NK-92 treated with Interleukin-12 subunit alpha and Interleukin-12 subunit beta, amount 100 ng/mL, for 24 hours (cell line): ENCODE measurements around the gene TNPO3.
"Not testable (repeated sequence)": the region's sequence is repeated elsewhere in the genome, so short reads cannot be mapped to it uniquely, and the experiment has no call there.

ENCODE experiments used
- DNase-seq: peaks from one replicate; lab custom pipeline; 2025; lab: John Stamatoyannopoulos, UW

The TNPO3 gene

GRCh38 chr7:128921866-128922440 is 133.0 kb downstream of the TNPO3 start:
- DNase-seq: no peak

GRCh38 chr7:128920913-128921582 is 133.9 kb downstream of the TNPO3 start:
- no peak for DNase-seq

- no peak for DNase-seq
Observed at GRCh38 chr7:128919881-128920799, 134.8 kb downstream of the TNPO3 start.

- no peak for DNase-seq
Observed at GRCh38 chr7:128919241-128919640, 135.7 kb downstream of the TNPO3 start.

GRCh38 chr7:128918016-128918665 is 136.8 kb downstream of the TNPO3 start:
- no peak for DNase-seq

GRCh38 chr7:128917122-128917521 is 137.8 kb downstream of the TNPO3 start:
- DNase-seq: no peak

GRCh38 chr7:128916643-128916915 is 138.3 kb downstream of the TNPO3 start:
- DNase-seq: no peak

- no peak for DNase-seq
Observed at GRCh38 chr7:128915841-128916642, 138.9 kb downstream of the TNPO3 start.

GRCh38 chr7:128915271-128915819 is 139.6 kb downstream of the TNPO3 start:
- no peak for DNase-seq

- no peak for DNase-seq
Observed at GRCh38 chr7:128914566-128915151, 140.3 kb downstream of the TNPO3 start.

- no peak for DNase-seq
Observed at GRCh38 chr7:128913870-128914565, 140.9 kb downstream of the TNPO3 start.

GRCh38 chr7:128912709-128913495 is 142.0 kb downstream of the TNPO3 start:
- DNase-seq: not testable (repeated sequence)

GRCh38 chr7:128912281-128912680 is 142.6 kb downstream of the TNPO3 start:
- no peak for DNase-seq

- no peak for DNase-seq
Observed at GRCh38 chr7:128911423-128912031, 143.4 kb downstream of the TNPO3 start.

GRCh38 chr7:128910569-128910945 is 144.4 kb downstream of the TNPO3 start, which contains the start of gene KCP:
Gene KCP, minus strand, starts transcription at chr7:128910709. Its CDS starts 33 bp downstream, at chr7:128910676.
- no peak for DNase-seq

GRCh38 chr7:128909625-128910568 is 145.0 kb downstream of the TNPO3 start:
- no peak for DNase-seq

- no peak for DNase-seq
Observed at GRCh38 chr7:128908750-128909624, 145.9 kb downstream of the TNPO3 start.
